Endodermal cell (in vitro differentiated cells): Measurements from ENCODE around the gene DBI. TPM values are rescaled to one million over a fixed set of nuclear protein-coding genes. Genes with fewer than 3 reads are reported as not detected.
A peak's percentile ranks its signal among the peaks of the same experiment; 100 is the strongest.

Experiments used
- DNase-seq: peaks from one replicate; pipeline ENCODE4 v3.0.0-alpha.2; 2017
- H3K27ac ChIP-seq: 2 replicates; pipeline ENCODE4 v1.5.1; 2013; ENCODE audit warnings: mild to moderate bottlenecking, low read depth, low read length, moderate library complexity
- H3K27me3 ChIP-seq: 2 replicates; pipeline ENCODE4 v1.6.1; 2013; ENCODE audit warnings: mild to moderate bottlenecking, low read length, moderate library complexity; ENCODE audit not compliant: insufficient read depth, control insufficient read depth, poor library complexity, severe bottlenecking
- H3K36me3 ChIP-seq: 2 replicates; pipeline ENCODE4 v1.7.0; 2013; ENCODE audit warnings: mild to moderate bottlenecking, low read length, moderate library complexity; ENCODE audit not compliant: control insufficient read depth, insufficient read depth
- H3K4me1 ChIP-seq: one replicate; pipeline ENCODE4 v1.7.0; 2013; ENCODE audit warnings: low read length; ENCODE audit not compliant: control insufficient read depth, insufficient read depth
- H3K4me3 ChIP-seq: 2 replicates; pipeline ENCODE4 v1.5.1; 2013; ENCODE audit warnings: mild to moderate bottlenecking, low read length, moderate library complexity
- H3K9ac ChIP-seq: 2 replicates; pipeline ENCODE4 v1.6.1; 2013; ENCODE audit warnings: mild to moderate bottlenecking, low read length, moderate library complexity; ENCODE audit not compliant: poor library complexity, severe bottlenecking; ENCODE audit errors: extremely low read depth
- H3K9me3 ChIP-seq: 2 replicates; pipeline ENCODE4 v1.6.1; 2013; ENCODE audit warnings: mild to moderate bottlenecking, low read length, moderate library complexity; ENCODE audit not compliant: control insufficient read depth
- H3K27ac Mint-ChIP-seq: 2 replicates; pipeline ENCODE4 v1.8.0; 2020; ENCODE audit warnings: mixed read lengths
- H3K27me3 Mint-ChIP-seq: 2 replicates; pipeline ENCODE4 v1.8.0; 2021; ENCODE audit warnings: mild to moderate bottlenecking, mixed read lengths; ENCODE audit not compliant: insufficient read depth
- H3K36me3 Mint-ChIP-seq: 2 replicates; pipeline ENCODE4 v1.8.0; 2020; ENCODE audit warnings: low read depth, mixed read lengths
- H3K4me1 Mint-ChIP-seq: 2 replicates; pipeline ENCODE4 v1.8.0; 2020; ENCODE audit warnings: mixed read lengths
- H3K4me3 Mint-ChIP-seq: 2 replicates; pipeline ENCODE4 v1.8.0; 2020; ENCODE audit warnings: mild to moderate bottlenecking, moderate library complexity, mixed read lengths
- H3K9me3 Mint-ChIP-seq: 2 replicates; pipeline ENCODE4 v1.8.0; 2020; ENCODE audit warnings: mild to moderate bottlenecking, mixed read lengths
- WGBS, 2 experiments: methylation state at CpG; one replicate each; pipeline versions ENCODE4 v1.1.5 to v1.1.7; 2013; ENCODE audit warnings: missing lambda C conversion rate in 2 of 2, mixed read lengths in 1 of 2; ENCODE audit not compliant: insufficient coverage in 1 of 2, insufficient read length in 1 of 2; 5-methylcytosine and 5-hydroxymethylcytosine counted together
- total RNA-seq, 2 donors: library from RNA; stranded (reverse); fragmentation: NEBNext Ultra II Directional in 1 of 2; extraction: Animal tissue kit (Norgen Biotek cat#: 25700) in 1 of 2; gene quantifications; 2 replicates in 1 of 2; 3 replicates in 1 of 2; pipeline ENCODE4 v1.2.1, GENCODE V29; 2021
- TF ChIP-seq, protein P1 (sequence below): fragments of 200-600 bp; sonication (generic); conservative IDR thresholded peaks from 2 replicates; pipeline ENCODE4 v1.5.0; 2021; ENCODE audit warnings: antibody characterized with exemption, mild to moderate bottlenecking

The DBI gene
- total RNA-seq, 2 donors from 2014 or later: 138 to 178 TPM

DNA sequence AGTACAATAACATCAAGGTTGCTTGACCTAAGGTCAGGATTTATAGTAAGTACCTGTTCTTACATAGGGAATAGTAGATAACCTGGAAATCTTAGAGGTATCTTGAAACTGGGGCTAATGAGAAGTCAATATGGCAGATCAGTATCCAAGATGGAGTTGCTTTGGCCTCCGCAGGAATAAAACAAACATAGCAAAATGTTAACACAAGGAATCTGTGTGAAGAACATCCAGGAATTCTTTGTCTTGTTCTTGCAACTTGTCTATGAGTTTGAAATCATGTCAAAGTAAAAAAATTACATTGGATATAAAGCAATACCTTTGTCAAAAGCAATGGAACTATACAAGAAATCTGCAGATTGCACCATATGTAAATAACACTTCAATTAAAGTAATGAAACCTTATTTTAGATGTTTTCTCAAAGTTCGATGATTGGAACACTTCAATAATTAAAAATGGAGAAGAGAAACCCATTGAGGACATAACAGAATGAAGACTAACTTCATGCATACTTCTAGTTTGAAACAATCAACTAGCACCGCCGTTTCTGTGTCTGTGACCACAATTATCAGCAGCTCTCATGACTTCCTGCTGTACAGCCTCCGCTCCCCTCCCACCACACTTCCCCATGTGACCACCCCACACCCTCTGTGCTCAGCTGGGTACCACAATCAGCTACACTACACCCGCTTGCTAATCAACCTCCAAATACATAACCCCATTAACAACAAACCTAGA lies 27.8 kb upstream of the DBI start:
- Mint-ChIP-seq H3K4me3 (no peak overlapping the region), H3K27ac (peak overlapping the region; percentile 54)

DNA sequence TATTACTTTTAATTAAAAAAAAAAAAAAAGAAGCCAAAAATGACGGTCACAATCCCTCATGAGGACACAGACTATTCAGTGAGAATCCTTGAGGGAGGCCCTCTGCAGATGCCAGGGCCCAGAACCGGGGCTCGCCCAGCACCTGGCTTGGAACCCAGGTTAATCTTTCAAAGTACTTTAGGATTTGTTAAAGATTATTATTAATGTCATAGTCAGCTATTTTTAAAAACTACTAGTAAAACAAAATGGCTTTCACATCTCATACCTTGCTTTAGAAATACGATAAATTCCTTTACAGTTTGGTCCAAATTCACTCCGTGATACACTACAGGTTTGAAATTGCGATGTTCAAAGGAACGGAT lies 27.2 kb upstream of the DBI start:
- H3K27ac Mint-ChIP-seq: no peak overlapping the region
- no peaks in the 10 kb centered on the region for H3K27me3 Mint-ChIP-seq
- H3K27me3 ChIP-seq: no peaks in the 10 kb centered on the region
- DNase-seq: no peak
- H3K4me1 Mint-ChIP-seq: peaks cover 22% of the 10 kb centered on the region
- H3K9ac ChIP-seq: no peak overlapping the region
- no peaks in the 10 kb centered on the region for H3K36me3 Mint-ChIP-seq
- H3K4me3 Mint-ChIP-seq: no peak overlapping the region
- H3K9me3 ChIP-seq: no peaks in the 10 kb centered on the region
- H3K4me3 ChIP-seq: no peak overlapping the region
- no peaks in the 10 kb centered on the region for H3K9me3 Mint-ChIP-seq
- no peaks in the 10 kb centered on the region for H3K36me3 ChIP-seq
- H3K27ac ChIP-seq: no peak overlapping the region
- 94% methylated on average over 4 to 7 of the region's 7 CpGs for WGBS, 2 experiments
- peaks cover 20% of the 10 kb centered on the region for H3K4me1 ChIP-seq
- TF ChIP-seq, protein P1, sequence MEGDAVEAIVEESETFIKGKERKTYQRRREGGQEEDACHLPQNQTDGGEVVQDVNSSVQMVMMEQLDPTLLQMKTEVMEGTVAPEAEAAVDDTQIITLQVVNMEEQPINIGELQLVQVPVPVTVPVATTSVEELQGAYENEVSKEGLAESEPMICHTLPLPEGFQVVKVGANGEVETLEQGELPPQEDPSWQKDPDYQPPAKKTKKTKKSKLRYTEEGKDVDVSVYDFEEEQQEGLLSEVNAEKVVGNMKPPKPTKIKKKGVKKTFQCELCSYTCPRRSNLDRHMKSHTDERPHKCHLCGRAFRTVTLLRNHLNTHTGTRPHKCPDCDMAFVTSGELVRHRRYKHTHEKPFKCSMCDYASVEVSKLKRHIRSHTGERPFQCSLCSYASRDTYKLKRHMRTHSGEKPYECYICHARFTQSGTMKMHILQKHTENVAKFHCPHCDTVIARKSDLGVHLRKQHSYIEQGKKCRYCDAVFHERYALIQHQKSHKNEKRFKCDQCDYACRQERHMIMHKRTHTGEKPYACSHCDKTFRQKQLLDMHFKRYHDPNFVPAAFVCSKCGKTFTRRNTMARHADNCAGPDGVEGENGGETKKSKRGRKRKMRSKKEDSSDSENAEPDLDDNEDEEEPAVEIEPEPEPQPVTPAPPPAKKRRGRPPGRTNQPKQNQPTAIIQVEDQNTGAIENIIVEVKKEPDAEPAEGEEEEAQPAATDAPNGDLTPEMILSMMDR: no peak

More for the DNA sequence above, 27.8 kb upstream of the DBI start:
- peak overlapping the region; percentile 41 for H3K9ac ChIP-seq
- no peaks in the 10 kb centered on the region for H3K27me3 Mint-ChIP-seq
- no peaks in the 10 kb centered on the region for H3K9me3 Mint-ChIP-seq
- no peaks in the 10 kb centered on the region for H3K36me3 Mint-ChIP-seq
- peaks cover 20% of the 10 kb centered on the region for H3K4me1 ChIP-seq
- no peak for DNase-seq
- H3K4me3 ChIP-seq: peak overlapping the region; percentile 52
- no peaks in the 10 kb centered on the region for H3K9me3 ChIP-seq
- peaks cover 20% of the 10 kb centered on the region for H3K4me1 Mint-ChIP-seq
- WGBS, 2 experiments: 90 to 93% methylated on average over 5 to 6 of the region's 6 CpGs
- H3K27ac ChIP-seq: no peak overlapping the region
- no peaks in the 10 kb centered on the region for H3K36me3 ChIP-seq
- H3K27me3 ChIP-seq: no peaks in the 10 kb centered on the region
- TF ChIP-seq, protein P1: no peak

DNA sequence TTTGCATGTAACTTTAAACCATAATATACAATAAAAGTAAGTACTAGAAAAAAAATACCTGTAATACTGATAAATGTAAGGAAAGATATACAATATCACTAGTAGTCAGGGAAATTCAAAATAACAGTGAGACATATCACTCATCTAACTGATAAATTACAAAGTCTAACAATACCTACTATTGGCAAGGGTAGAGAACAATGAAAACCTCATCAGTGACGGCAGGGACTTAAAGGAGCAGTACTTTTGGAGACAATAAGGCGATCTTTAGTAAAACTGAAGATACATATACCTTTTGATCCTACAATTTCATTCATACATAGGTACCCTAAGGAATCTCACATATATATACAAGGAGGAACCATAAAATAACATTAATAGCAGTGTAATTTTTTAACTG lies 25.1 kb upstream of the DBI start:
- no peak for DNase-seq
- Mint-ChIP-seq H3K9me3 (no peaks in the 10 kb centered on the region), H3K27ac (no peak overlapping the region), H3K4me1 (peaks cover 22% of the 10 kb centered on the region), H3K4me3 (no peak overlapping the region), H3K36me3 (no peaks in the 10 kb centered on the region), H3K27me3 (no peaks in the 10 kb centered on the region)
- Histone ChIP-seq H3K9ac (no peak overlapping the region), H3K27me3 (no peaks in the 10 kb centered on the region), H3K4me1 (peaks cover 20% of the 10 kb centered on the region), H3K4me3 (no peak overlapping the region), H3K36me3 (no peaks in the 10 kb centered on the region), H3K27ac (no peak overlapping the region), H3K9me3 (no peaks in the 10 kb centered on the region)
- TF ChIP-seq, protein P1: no peak
- WGBS, 2 experiments: 85% methylated on average over 2 of the region's 2 CpGs; no CpG with 5 or more reads in 1 of the 2 experiments
